Neural cell (in vitro differentiated cells): ENCODE data around the gene JOSD2. TPM values are rescaled to one million over a fixed set of nuclear protein-coding genes. Genes with fewer than 3 reads are reported as not detected.

Experiments
- H2AFZ ChIP-seq: fragments of 200-600, 300-800 bp; sonication (generic), shearing (Covaris generic); 2 replicates; pipeline ENCODE4 v1.6.0; 2014; ENCODE audit warnings: low read depth, mild to moderate bottlenecking, antibody characterized with exemption, low read length, moderate library complexity
- H3F3A ChIP-seq: fragments of 200-600 bp; shearing (Covaris generic); 2 replicates; pipeline ENCODE4 v1.6.1; 2016; ENCODE audit warnings: mild to moderate bottlenecking, moderate library complexity, mixed read lengths, antibody characterized with exemption, low read length; ENCODE audit not compliant: insufficient read depth, poor library complexity, severe bottlenecking
- H3K27ac ChIP-seq: fragments of 200-600, 300-800 bp; sonication (generic), shearing (Covaris generic); 2 replicates; pipeline ENCODE4 v1.5.1; 2014; ENCODE audit warnings: mild to moderate bottlenecking, low read length, moderate library complexity
- H3K27me3 ChIP-seq: fragments of 300-800, 200-600 bp; sonication (generic), shearing (Covaris generic); 2 replicates; pipeline ENCODE4 v1.6.0; 2014; ENCODE audit warnings: mild to moderate bottlenecking, low read depth, low read length, moderate library complexity; ENCODE audit not compliant: insufficient read depth
- H3K36me3 ChIP-seq: fragments of 300-800, 200-600 bp; sonication (generic), shearing (Covaris generic); 2 replicates; pipeline ENCODE4 v1.5.1; 2014; ENCODE audit warnings: mild to moderate bottlenecking, antibody characterized with exemption, low read length, moderate library complexity; ENCODE audit not compliant: insufficient read depth
- H3K4me2 ChIP-seq: fragments of 300-800, 200-600 bp; sonication (generic), shearing (Covaris generic); 2 replicates; pipeline ENCODE4 v1.6.0; 2014; ENCODE audit warnings: mild to moderate bottlenecking, low read length
- H3K4me3 ChIP-seq: fragments of 300-800, 200-600 bp; sonication (generic), shearing (Covaris generic); 2 replicates; pipeline ENCODE4 v1.5.1; 2014; ENCODE audit warnings: mild to moderate bottlenecking, low read length, moderate library complexity
- H3K79me2 ChIP-seq: fragments of 200-600 bp; shearing (Covaris generic); replicated peaks from 2 replicates; pipeline ENCODE4 v1.6.0; 2014; ENCODE audit warnings: mild to moderate bottlenecking, low read length, moderate library complexity; ENCODE audit not compliant: insufficient read depth
- H3K9ac ChIP-seq: fragments of 300-800, 200-600 bp; sonication (generic), shearing (Covaris generic); 2 replicates; pipeline ENCODE4 v1.6.1; 2016; ENCODE audit warnings: mild to moderate bottlenecking, low read length, mixed read lengths
- H3K9me2 ChIP-seq: fragments of 200-600 bp; shearing (Covaris generic); 2 replicates; pipeline ENCODE4 v1.6.1; 2016; ENCODE audit warnings: mild to moderate bottlenecking, low read length, mixed read lengths; ENCODE audit not compliant: insufficient read depth
- H3K9me3 ChIP-seq: fragments of 200-600, 300-800 bp; sonication (generic), shearing (Covaris generic); 2 replicates; pipeline ENCODE4 v1.6.1; 2016; ENCODE audit warnings: mild to moderate bottlenecking, mixed run types, low read length, moderate library complexity, mixed read lengths
- H4K20me1 ChIP-seq: fragments of 200-600 bp; shearing (Covaris generic); 2 replicates; pipeline ENCODE4 v1.6.1; 2016; ENCODE audit warnings: mild to moderate bottlenecking, mixed run types; ENCODE audit not compliant: insufficient read depth
- EP300 ChIP-seq: fragments of 450-650 bp; conservative IDR thresholded peaks from 2 replicates; pipeline ENCODE4 v1.6.1; 2014; ENCODE audit warnings: antibody characterized with exemption, mild to moderate bottlenecking, moderate library complexity; ENCODE audit not compliant: poor library complexity, severe bottlenecking
- EZH2 ChIP-seq: fragments of 200-600, 300-800 bp; shearing (Covaris generic), sonication (generic); IDR thresholded peaks from 2 replicates; pipeline ENCODE4 v1.6.1; 2014; ENCODE audit warnings: antibody characterized with exemption, low read length, borderline replicate concordance, mild to moderate bottlenecking; ENCODE audit not compliant: insufficient read depth, poor library complexity, severe bottlenecking
- MXI1 ChIP-seq: fragments of 450-650 bp; conservative IDR thresholded peaks from 2 replicates; pipeline ENCODE4 v1.6.1; 2014; ENCODE audit warnings: antibody characterized with exemption, mild to moderate bottlenecking; ENCODE audit not compliant: poor library complexity, severe bottlenecking
- POLR2AphosphoS5 ChIP-seq: IDR thresholded peaks from 2 replicates; pipeline ENCODE4 v1.6.1; 2012
- RAD21 ChIP-seq: fragments of 450-650 bp; conservative IDR thresholded peaks from 2 replicates; pipeline ENCODE4 v1.6.1; 2014; ENCODE audit warnings: antibody characterized with exemption, mild to moderate bottlenecking, moderate library complexity
- REST ChIP-seq: IDR thresholded peaks from 2 replicates; pipeline ENCODE4 v1.6.1; 2012; ENCODE audit warnings: borderline replicate concordance
- SMC3 ChIP-seq: fragments of 450-650 bp; conservative IDR thresholded peaks from 2 replicates; pipeline ENCODE4 v1.6.1; 2014; ENCODE audit warnings: antibody characterized with exemption, mild to moderate bottlenecking, moderate library complexity; ENCODE audit not compliant: poor library complexity
- TAF1 ChIP-seq: IDR thresholded peaks from 2 replicates; pipeline ENCODE4 v1.6.1; 2012; ENCODE audit warnings: low read depth
- polyA plus RNA-seq: library from polyadenylated mRNA; depleted of rRNA; stranded (reverse); fragments of >200 nt; gene quantifications from 2 replicates; pipeline ENCODE4 v1.2.3, GENCODE V29; 2014
- TF ChIP-seq, protein P1 (sequence below): fragments of 450-650 bp; IDR thresholded peaks from 2 replicates; pipeline ENCODE4 v1.5.1; 2014; ENCODE audit warnings: antibody characterized with exemption, mild to moderate bottlenecking, moderate library complexity; ENCODE audit not compliant: poor library complexity, severe bottlenecking

JOSD2 gene
- polyA plus RNA-seq, 1 donor from 2014 or later, result 10.7 TPM

GRCh38 chr19:50488389-50489194, 22.4 kb downstream of the JOSD2 start:
- Histone ChIP-seq H3K79me2 (no peaks in the 10 kb centered on the region), H3K9me3 (no peaks in the 10 kb centered on the region), H3K27ac (no peak overlapping the region), H2AFZ (no peak overlapping the region), H3K4me3 (no peak overlapping the region), H3K9ac (no peak overlapping the region), H3F3A (no peaks in the 10 kb centered on the region), H3K4me2 (no peak overlapping the region), H3K9me2 (no peaks in the 10 kb centered on the region), H4K20me1 (no peaks in the 10 kb centered on the region), H3K36me3 (no peaks in the 10 kb centered on the region), H3K27me3 (peaks cover 34% of the 10 kb centered on the region)
- TF ChIP-seq EP300, result no peak
- TF ChIP-seq MXI1, result no peak
- TF ChIP-seq EZH2, result no peak
- no peak for TF ChIP-seq RAD21
- TF ChIP-seq TAF1, result no peak
- TF ChIP-seq, protein P1, sequence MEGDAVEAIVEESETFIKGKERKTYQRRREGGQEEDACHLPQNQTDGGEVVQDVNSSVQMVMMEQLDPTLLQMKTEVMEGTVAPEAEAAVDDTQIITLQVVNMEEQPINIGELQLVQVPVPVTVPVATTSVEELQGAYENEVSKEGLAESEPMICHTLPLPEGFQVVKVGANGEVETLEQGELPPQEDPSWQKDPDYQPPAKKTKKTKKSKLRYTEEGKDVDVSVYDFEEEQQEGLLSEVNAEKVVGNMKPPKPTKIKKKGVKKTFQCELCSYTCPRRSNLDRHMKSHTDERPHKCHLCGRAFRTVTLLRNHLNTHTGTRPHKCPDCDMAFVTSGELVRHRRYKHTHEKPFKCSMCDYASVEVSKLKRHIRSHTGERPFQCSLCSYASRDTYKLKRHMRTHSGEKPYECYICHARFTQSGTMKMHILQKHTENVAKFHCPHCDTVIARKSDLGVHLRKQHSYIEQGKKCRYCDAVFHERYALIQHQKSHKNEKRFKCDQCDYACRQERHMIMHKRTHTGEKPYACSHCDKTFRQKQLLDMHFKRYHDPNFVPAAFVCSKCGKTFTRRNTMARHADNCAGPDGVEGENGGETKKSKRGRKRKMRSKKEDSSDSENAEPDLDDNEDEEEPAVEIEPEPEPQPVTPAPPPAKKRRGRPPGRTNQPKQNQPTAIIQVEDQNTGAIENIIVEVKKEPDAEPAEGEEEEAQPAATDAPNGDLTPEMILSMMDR, result no peak
- no peak for TF ChIP-seq POLR2AphosphoS5
- TF ChIP-seq SMC3, result no peak
- no peak for TF ChIP-seq REST

DNA sequence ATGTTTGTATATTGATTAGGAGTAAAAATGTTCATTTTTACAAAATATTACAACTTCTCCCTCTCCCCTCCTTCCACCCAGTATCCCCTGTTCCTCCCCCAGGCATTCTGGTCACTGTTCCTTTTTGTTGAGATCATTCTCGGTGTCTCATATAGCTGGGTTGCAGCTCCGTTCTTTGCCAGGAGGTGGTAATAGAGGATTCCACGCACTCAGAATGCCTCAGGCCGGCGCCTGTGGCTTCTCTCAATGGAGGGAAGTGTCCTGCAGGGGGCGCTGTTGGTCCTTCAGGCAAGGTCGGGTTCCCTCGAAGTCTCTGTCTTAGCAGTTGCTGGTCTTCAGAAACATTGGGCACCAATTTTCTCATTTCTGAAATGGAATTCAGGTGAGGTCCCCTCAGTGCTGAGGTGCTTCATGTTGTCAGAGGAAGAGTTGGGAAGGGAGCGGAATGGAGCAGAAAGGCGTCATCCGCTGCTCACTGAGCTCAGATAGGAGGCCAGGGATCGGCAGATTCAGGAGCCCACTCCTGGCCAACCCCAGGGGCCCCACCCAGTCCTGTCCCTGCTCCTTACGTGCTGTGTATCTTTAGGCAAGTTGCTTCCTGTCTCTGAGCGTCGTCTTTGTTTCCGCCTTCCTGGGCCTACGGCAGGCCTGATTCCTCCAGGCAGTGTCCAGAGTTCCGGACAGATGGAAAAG, 24.0 kb downstream of the JOSD2 start:
- TF ChIP-seq TAF1 (no peak), POLR2AphosphoS5 (no peak), MXI1 (no peak)
- TF ChIP-seq, protein P1, result peak; percentile 43

More for the DNA sequence above, 24.0 kb downstream of the JOSD2 start:
- peaks cover 26% of the 10 kb centered on the region for H3K27me3 ChIP-seq
- no peak overlapping the region for H3K4me3 ChIP-seq
- H2AFZ ChIP-seq, result no peak overlapping the region
- no peaks in the 10 kb centered on the region for H3F3A ChIP-seq
- H3K36me3 ChIP-seq, result no peaks in the 10 kb centered on the region
- H3K9ac ChIP-seq, result no peak overlapping the region
- H3K27ac ChIP-seq, result no peak overlapping the region
- H3K9me3 ChIP-seq, result no peaks in the 10 kb centered on the region
- no peak overlapping the region for H3K4me2 ChIP-seq
- no peaks in the 10 kb centered on the region for H4K20me1 ChIP-seq
- no peaks in the 10 kb centered on the region for H3K79me2 ChIP-seq
- H3K9me2 ChIP-seq, result no peaks in the 10 kb centered on the region
